Lung (tissue), 16 donors: Measurements from ENCODE around the gene WSCD2. TPM values are rescaled to one million over a fixed set of nuclear protein-coding genes. Genes with fewer than 3 reads are reported as not detected.
A peak's percentile ranks its signal among the peaks of the same experiment; 100 is the strongest.

Source experiments
- ATAC-seq: fragments of 200-7000 bp; cut with Tn5 transposase; one replicate; pipeline ENCODE4 v1.9.1; 2020; ENCODE audit warnings: moderate number of reproducible peaks; ENCODE audit not compliant: insufficient read depth, low FRiP score
- DNase-seq, 3 donors: peaks; one replicate each; pipeline ENCODE4 v3.0.0-alpha.2; 2013 to 2017
- H3K27ac ChIP-seq, 2 donors: one replicate each; pipeline ENCODE4 v1.5.1; 2013; ENCODE audit warnings: mild to moderate bottlenecking in 2 of 2, moderate library complexity in 2 of 2, control low read depth in 1 of 2, inconsistent platforms in 1 of 2, low read depth in 1 of 2, low read length in 1 of 2
- H3K27me3 ChIP-seq, 3 donors: one replicate each; pipeline ENCODE4 v1.5.1; 2013; ENCODE audit warnings: low read length in 2 of 3; ENCODE audit not compliant: control insufficient read depth in 3 of 3, insufficient read depth in 3 of 3
- H3K36me3 ChIP-seq, 4 donors: one replicate each; pipeline ENCODE4 v1.5.1; 2013; ENCODE audit warnings: low read length in 4 of 4, mild to moderate bottlenecking in 1 of 4, moderate library complexity in 1 of 4; ENCODE audit not compliant: control insufficient read depth in 4 of 4, insufficient read depth in 4 of 4
- H3K4me1 ChIP-seq, 5 donors: one replicate each; pipeline ENCODE4 v1.5.1; 2013; ENCODE audit warnings: low read length in 5 of 5, mild to moderate bottlenecking in 2 of 5, moderate library complexity in 1 of 5; ENCODE audit not compliant: control insufficient read depth in 5 of 5, insufficient read depth in 5 of 5
- H3K4me3 ChIP-seq: one replicate; pipeline ENCODE4 v1.5.1; 2013; ENCODE audit warnings: mild to moderate bottlenecking, control low read depth, moderate library complexity
- H3K9ac ChIP-seq, 2 donors: one replicate each; pipeline ENCODE4 v1.5.1; 2013; ENCODE audit warnings: low read length in 2 of 2, control low read depth in 1 of 2; ENCODE audit not compliant: insufficient read depth in 1 of 2
- H3K9me3 ChIP-seq, 4 donors: one replicate each; pipeline ENCODE4 v1.5.1; 2013; ENCODE audit warnings: low read length in 3 of 4, mild to moderate bottlenecking in 1 of 4, moderate library complexity in 1 of 4; ENCODE audit not compliant: control insufficient read depth in 4 of 4, insufficient read depth in 3 of 4
- CTCF ChIP-seq: IDR thresholded peaks from 2 replicates; pipeline ENCODE4 v1.5.1; 2012; ENCODE audit warnings: mild to moderate bottlenecking; ENCODE audit errors: control extremely low read depth, extremely low read depth
- WGBS, 2 donors: extraction: QIAGEN DNeasy Blood & Tissue Kit; methylation state at CpG; one replicate each; pipeline ENCODE4 v1.1.7; 2013; 5-methylcytosine and 5-hydroxymethylcytosine counted together
- long read RNA-seq, 5 donors: transcript quantifications; one replicate each; lab custom pipeline, GENCODE V29; 2026
- polyA plus RNA-seq, 2 donors: library from polyadenylated mRNA; stranded (reverse); fragments of 200-250 nt; gene quantifications; one replicate each; pipeline ENCODE4 v1.2.1, GENCODE V29; 2013
- total RNA-seq, 2 donors: library from RNA; depleted of rRNA in 1 of 2; stranded (reverse); fragments of >200 nt in 1 of 2; gene quantifications; one replicate each; pipeline ENCODE4 v1.2.1, GENCODE V29; 2014 to 2021
- donor health status: control.
- donor health status: control.
- donor health status: Bipolar disorder and iron deficiency.
- donor health status: healthy.
- donor health status: DM: yes; HTN: yes; CAD: no.

The WSCD2 gene
- total RNA-seq (1 to 10 TPM in 1 of 2 donors, under 1 TPM in 1; 0.71 to 1.8 TPM), polyA plus RNA-seq (under 1 TPM; 0.02 to 0.08 TPM)
- long read RNA-seq, donor 1, partial matches to known transcripts = 0 of 1 reads
- long read RNA-seq, donor 1, other reads (novel, unspliced or antisense) = 0 of 1 reads
- long read RNA-seq, donor 2 = 0 reads
- long read RNA-seq, donor 3 = 0 reads
- long read RNA-seq, donor 4 = 0 reads
- long read RNA-seq, donor 5 = 0 reads

- H3K9ac ChIP-seq = no peak within 1 kb of the TSS
- no peak within 1 kb of the TSS for H3K27ac ChIP-seq
- peak within 1 kb of the TSS; percentile 6 for H3K4me3 ChIP-seq
- H3K27me3 ChIP-seq = peaks cover 0 to 45% (median 30%) of the 10 kb centered on the region in 3 donors
- H3K4me1 ChIP-seq = peaks cover 0 to 14% (median 0%) of the 10 kb centered on the region in 5 donors
- TF ChIP-seq CTCF = no peak
- peaks cover 0 to 5% (median 0%) of the 10 kb centered on the region in 4 donors for H3K9me3 ChIP-seq
- DNase-seq (peak; percentile 79 to 86 (median 80)), ATAC-seq (no peak)
- WGBS, 2 donors = 4 to 6% methylated on average over 51 to 74 of the region's 74 CpGs
- no peaks in the 10 kb centered on the region for H3K36me3 ChIP-seq
Measured at GRCh38 chr12:108129017-108129812, at the start of gene WSCD2. WSCD2 (plus strand) TSS chr12:108129288; CDS start chr12:108195833, 66,545 bp downstream.

DNA sequence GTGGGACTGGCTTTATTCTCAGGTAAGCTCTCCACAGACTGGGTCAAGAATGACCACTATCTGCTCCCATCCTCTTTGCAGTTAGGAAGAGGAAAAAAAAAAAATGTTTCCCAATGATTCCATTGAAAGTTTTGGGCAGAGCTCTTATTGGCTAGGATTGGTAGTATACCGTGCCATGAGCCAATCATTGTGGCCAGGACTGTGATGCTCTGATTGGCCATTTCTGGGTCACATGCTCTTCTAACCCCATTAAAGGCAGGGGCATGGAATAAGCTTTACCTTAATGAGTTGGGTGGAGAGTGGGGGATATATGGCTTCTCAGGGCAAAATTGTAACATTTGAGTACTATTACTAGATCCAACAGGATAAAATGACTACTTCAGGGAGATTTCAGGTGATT lies 49.4 kb upstream of the WSCD2 start:
- no peak overlapping the region for H3K4me3 ChIP-seq
- no peak overlapping the region for H3K9ac ChIP-seq
- no peak for ATAC-seq
- peaks cover 0 to 8% (median 0%) of the 10 kb centered on the region in 4 donors for H3K9me3 ChIP-seq
- 92 to 95% methylated on average over 1 of the region's 1 CpG for WGBS, 2 donors
- no peaks in the 10 kb centered on the region for H3K36me3 ChIP-seq
- peaks cover 0 to 6% (median 0%) of the 10 kb centered on the region in 3 donors for H3K27me3 ChIP-seq
- H3K27ac ChIP-seq = no peak overlapping the region
- no peaks in the 10 kb centered on the region for H3K4me1 ChIP-seq
- DNase-seq = no peak
- no peak for TF ChIP-seq CTCF

GRCh38 chr12:108080363-108080762 lies 48.7 kb upstream of the WSCD2 start:
- 71 to 82% methylated on average over 7 of the region's 7 CpGs for WGBS, 2 donors
- no peaks in the 10 kb centered on the region for H3K4me1 ChIP-seq
- peaks cover 0 to 6% (median 0%) of the 10 kb centered on the region in 3 donors for H3K27me3 ChIP-seq
- no peak overlapping the region for H3K4me3 ChIP-seq
- no peak overlapping the region for H3K9ac ChIP-seq
- TF ChIP-seq CTCF = no peak
- no peak for ATAC-seq
- no peaks in the 10 kb centered on the region for H3K36me3 ChIP-seq
- peaks cover 0 to 8% (median 0%) of the 10 kb centered on the region in 4 donors for H3K9me3 ChIP-seq
- no peak overlapping the region for H3K27ac ChIP-seq
- no peak for DNase-seq
